H1 (cell line): Measurements from ENCODE around the gene PF4V1. TPM values are rescaled to one million over a fixed set of nuclear protein-coding genes. Genes with fewer than 3 reads are reported as not detected.

ENCODE experiments used
- CTCF ChIA-PET: fragments of 300-600 bp; sonication (Branson Sonifier 250); formaldehyde crosslinking; loops from one replicate; lab custom pipeline; 2021; ENCODE audit not compliant: partially characterized antibody; lab: Charles Lee
- POLR2A ChIA-PET: fragments of 300-600 bp; sonication (Branson Sonifier 250); formaldehyde crosslinking; loops from one replicate; lab custom pipeline; 2021; ENCODE audit warnings: inconsistent platforms; ENCODE audit not compliant: partially characterized antibody; lab: Charles Lee
- DNase-seq, 2 experiments: peaks; one replicate each; pipeline versions ENCODE4 v3.0.0 to v3.0.0-alpha.2; 2010 to 2022; ENCODE audit warnings: low spot score in 2 of 2, low read depth in 1 of 2, mixed read lengths in 1 of 2
- FAIRE-seq: peaks from 2 replicates; lab custom pipeline; 2011; peaks lifted over from hg19 to GRCh38; lab: Jason Lieb, UNC
- H2AFZ ChIP-seq: 2 replicates; pipeline ENCODE4 v1.8.1; 2012; ENCODE audit warnings: low read length, inconsistent platforms
- H2AK5ac ChIP-seq: 2 replicates; pipeline ENCODE4 v1.6.1; 2013; ENCODE audit warnings: low read depth, low read length
- H2BK120ac ChIP-seq: replicated peaks from 2 replicates; pipeline ENCODE3; 2013; ENCODE audit warnings: low read depth, low read length, inconsistent platforms
- H2BK12ac ChIP-seq: 2 replicates; pipeline ENCODE4 v1.6.1; 2013; ENCODE audit warnings: low read depth, low read length
- H2BK15ac ChIP-seq: 2 replicates; pipeline ENCODE4 v1.6.1; 2013; ENCODE audit warnings: low read length
- H2BK20ac ChIP-seq: 2 replicates; pipeline ENCODE4 v1.6.1; 2013; ENCODE audit warnings: low read length
- H2BK5ac ChIP-seq: 2 replicates; pipeline ENCODE4 v1.6.1; 2013; ENCODE audit warnings: low read depth, low read length
- H3K14ac ChIP-seq: 2 replicates; pipeline ENCODE4 v1.6.1; 2013; ENCODE audit warnings: inconsistent platforms; ENCODE audit not compliant: insufficient read length
- H3K18ac ChIP-seq: 2 replicates; pipeline ENCODE4 v1.6.1; 2013; ENCODE audit warnings: low read length; ENCODE audit errors: extremely low read depth
- H3K23ac ChIP-seq: 2 replicates; pipeline ENCODE4 v1.6.1; 2013; ENCODE audit warnings: inconsistent platforms; ENCODE audit not compliant: insufficient read length
- H3K23me2 ChIP-seq: 2 replicates; pipeline ENCODE4 v1.6.1; 2013; ENCODE audit warnings: low read depth, low read length
- H3K27ac ChIP-seq: 2 replicates; pipeline ENCODE4 v1.6.1; 2011; ENCODE audit warnings: low read depth, low read length, inconsistent platforms
- H3K27me3 ChIP-seq, 4 experiments: replicated peaks in 1 of 4; 1 replicate in 1 of 4; 2 replicates in 3 of 4; pipeline versions ENCODE4 v1.6.1 to v1.8.1; 2011 to 2013; ENCODE audit warnings: low read length in 3 of 4, mild to moderate bottlenecking in 3 of 4, inconsistent platforms in 2 of 4, mixed read lengths in 2 of 4, moderate library complexity in 1 of 4; ENCODE audit not compliant: control insufficient read depth in 3 of 4, insufficient read depth in 3 of 4; ENCODE audit errors: extremely low read depth in 1 of 4
- H3K36me3 ChIP-seq, 4 experiments: 2 replicates each; pipeline versions ENCODE4 v1.6.1 to v1.8.1; 2011 to 2013; ENCODE audit warnings: mild to moderate bottlenecking in 4 of 4, low read length in 3 of 4, moderate library complexity in 2 of 4, control low read depth in 1 of 4, inconsistent platforms in 1 of 4; ENCODE audit not compliant: insufficient read depth in 4 of 4, control insufficient read depth in 2 of 4
- H3K4ac ChIP-seq: replicated peaks from 2 replicates; pipeline ENCODE3; 2013; ENCODE audit warnings: low read length, low read depth, mixed read lengths, inconsistent platforms; ENCODE audit not compliant: insufficient read length
- H3K4me1 ChIP-seq, 4 experiments: replicated peaks in 1 of 4; 1 replicate in 1 of 4; 2 replicates in 3 of 4; pipeline versions ENCODE4 v1.6.1 to v1.8.1; 2011 to 2013; ENCODE audit warnings: low read length in 3 of 4, inconsistent platforms in 2 of 4, mixed read lengths in 1 of 4; ENCODE audit not compliant: insufficient read depth in 4 of 4, control insufficient read depth in 3 of 4
- H3K4me2 ChIP-seq, 2 experiments: 2 replicates each; pipeline versions ENCODE4 v1.6.1 to v1.8.1; 2011 to 2013; ENCODE audit warnings: low read depth in 2 of 2, low read length in 2 of 2, control low read depth in 1 of 2, inconsistent platforms in 1 of 2, mild to moderate bottlenecking in 1 of 2; ENCODE audit not compliant: insufficient read depth in 1 of 2
- H3K4me3 ChIP-seq, 4 experiments: fragments of 200-600, 300-600 bp in 1 of 4; sonication (generic), shearing (Covaris generic), sonication (Bioruptor Twin) in 1 of 4; 2 replicates each; pipeline versions ENCODE4 v1.5.1 to v1.8.1; 2011 to 2016; ENCODE audit warnings: low read length in 4 of 4, low read depth in 3 of 4, control low read depth in 2 of 4, inconsistent platforms in 2 of 4, mild to moderate bottlenecking in 2 of 4, mixed read lengths in 1 of 4, moderate library complexity in 1 of 4; ENCODE audit not compliant: insufficient read depth in 2 of 4; ENCODE audit errors: extremely low read depth in 1 of 4
- H3K56ac ChIP-seq: replicated peaks from 2 replicates; pipeline ENCODE3; 2013; ENCODE audit warnings: low read depth, mild to moderate bottlenecking, mixed read lengths, low read length, inconsistent platforms; ENCODE audit not compliant: insufficient read length
- H3K79me1 ChIP-seq: 2 replicates; pipeline ENCODE4 v1.6.1; 2013; ENCODE audit warnings: low read depth, low read length, control low read depth
- H3K79me2 ChIP-seq, 2 experiments: 2 replicates each; pipeline versions ENCODE4 v1.6.1 to v1.8.1; 2012 to 2013; ENCODE audit warnings: low read length in 2 of 2, mild to moderate bottlenecking in 2 of 2, inconsistent platforms in 1 of 2; ENCODE audit not compliant: insufficient read depth in 2 of 2, control insufficient read depth in 1 of 2
- H3K9ac ChIP-seq, 4 experiments: replicated peaks in 1 of 4; 1 replicate in 1 of 4; 2 replicates in 3 of 4; pipeline versions ENCODE4 v1.6.1 to v1.8.1; 2011 to 2013; ENCODE audit warnings: low read depth in 3 of 4, low read length in 3 of 4, control low read depth in 2 of 4, mild to moderate bottlenecking in 2 of 4, moderate library complexity in 2 of 4, inconsistent platforms in 1 of 4; ENCODE audit errors: extremely low read depth in 1 of 4
- H3K9me3 ChIP-seq, 2 experiments: 2 replicates each; pipeline versions ENCODE4 v1.6.1 to v1.8.1; 2012 to 2013; ENCODE audit warnings: mild to moderate bottlenecking in 2 of 2, moderate library complexity in 2 of 2, control low read depth in 1 of 2, inconsistent platforms in 1 of 2, low read depth in 1 of 2, low read length in 1 of 2, mixed read lengths in 1 of 2; ENCODE audit not compliant: insufficient read depth in 2 of 2
- H4K20me1 ChIP-seq, 2 experiments: replicated peaks in 1 of 2; 2 replicates each; pipeline versions ENCODE3 to v1.8.1; 2011 to 2013; ENCODE audit warnings: inconsistent platforms in 2 of 2, low read length in 2 of 2, mild to moderate bottlenecking in 1 of 2; ENCODE audit not compliant: insufficient read depth in 2 of 2, control insufficient read depth in 1 of 2
- H4K5ac ChIP-seq: 2 replicates; pipeline ENCODE4 v1.6.1; 2013; ENCODE audit warnings: low read length, low read depth, mixed read lengths, inconsistent platforms; ENCODE audit not compliant: insufficient read length
- H4K8ac ChIP-seq: 2 replicates; pipeline ENCODE4 v1.8.0; 2013; ENCODE audit warnings: mild to moderate bottlenecking, moderate library complexity, low read length, inconsistent platforms; ENCODE audit not compliant: insufficient read depth; ENCODE audit errors: extremely low read depth
- H4K91ac ChIP-seq: replicated peaks from 2 replicates; pipeline ENCODE3; 2013; ENCODE audit warnings: low read length, mixed read lengths, inconsistent platforms; ENCODE audit not compliant: insufficient read length
- ASH2L ChIP-seq: fragments of 200-600, 300-600 bp; sonication (generic); IDR thresholded peaks from one replicate; pipeline ENCODE4 v1.7.1; 2017; ENCODE audit warnings: low read length
- ATF2 ChIP-seq: IDR thresholded peaks from 2 replicates; pipeline ENCODE4 v1.6.1; 2012; ENCODE audit warnings: low read length, inconsistent platforms
- CBX8 ChIP-seq: fragments of 300-800, 300-1000 bp; sonication (generic); IDR thresholded peaks from 2 replicates; pipeline ENCODE4 v1.7.1; 2016; ENCODE audit warnings: low read depth, low read length, borderline replicate concordance
- EP300 ChIP-seq, 2 experiments: IDR thresholded peaks; 1 replicate in 1 of 2; 2 replicates in 1 of 2; pipeline ENCODE4 v1.6.1; 2011 to 2012; ENCODE audit warnings: low read depth in 2 of 2, low read length in 2 of 2, mild to moderate bottlenecking in 2 of 2, borderline replicate concordance in 1 of 2, inconsistent platforms in 1 of 2, moderate library complexity in 1 of 2
- FOSL1 ChIP-seq: IDR thresholded peaks from 2 replicates; pipeline ENCODE4 v1.6.1; 2011; ENCODE audit warnings: mild to moderate bottlenecking, low read depth, low read length, moderate library complexity; ENCODE audit not compliant: insufficient read depth
- JUN ChIP-seq: IDR thresholded peaks from 2 replicates; pipeline ENCODE4 v1.6.1; 2011; ENCODE audit warnings: low read depth, mild to moderate bottlenecking, improper control_type of control experiment, low read length
- SIRT6 ChIP-seq: IDR thresholded peaks from one replicate; pipeline ENCODE4 v1.7.1; 2012; ENCODE audit warnings: low read length, inconsistent platforms
- TCF12 ChIP-seq: IDR thresholded peaks from 2 replicates; pipeline ENCODE4 v1.6.1; 2011; ENCODE audit warnings: low read depth, mild to moderate bottlenecking, low read length
- USF2 ChIP-seq: IDR thresholded peaks from 2 replicates; pipeline ENCODE4 v1.6.1; 2011; ENCODE audit warnings: low read length, improper control_type of control experiment
- WGBS, 2 experiments: shearing (Covaris generic) in 1 of 2; methylation state at CpG; one replicate each; pipeline versions ENCODE4 v1.1.6 to v1.1.7; 2013 to 2015; ENCODE audit warnings: low lambda C conversion rate in 2 of 2, mixed read lengths in 2 of 2, inconsistent platforms in 1 of 2, low coverage in 1 of 2, missing lambda C conversion rate in 1 of 2; ENCODE audit not compliant: insufficient replicate concordance in 2 of 2, insufficient coverage in 1 of 2, insufficient read length in 1 of 2; ENCODE audit errors: extremely low coverage in 1 of 2, missing lambda C conversion rate in 1 of 2; 5-methylcytosine and 5-hydroxymethylcytosine counted together
- polyA plus RNA-seq, 7 experiments: library from polyadenylated mRNA; depleted of rRNA in 3 of 7; stranded (reverse) in 5 of 7; unstranded in 2 of 7; fragments of >200 nt in 5 of 7; fragments of 200-250 nt in 2 of 7; gene quantifications; 1 replicate in 5 of 7; 2 replicates in 1 of 7; 4 replicates in 1 of 7; pipeline versions ENCODE4 v1.2.1 to v1.2.3, GENCODE V29; 2011 to 2013; ENCODE audit warnings: missing spikeins in 2 of 7, mixed read lengths in 2 of 7
- total RNA-seq: library from RNA; stranded (reverse); fragmentation: NEBNext Ultra II Directional; extraction: Animal tissue kit (Norgen Biotek cat#: 25700); gene quantifications from 2 replicates; pipeline ENCODE4 v1.2.1, GENCODE V29; 2021

The PF4V1 gene
- total and polyA plus RNA-seq, 2 of the 8 experiments (the other 6 are each of a cell fraction or from before 2014, with no cell fraction given) = not detected

GRCh38 chr4:73871511-73872310 lies 18.6 kb downstream of the PF4V1 start:
- FAIRE-seq = no peak
- POLR2A ChIA-PET = no interaction called here
- TF ChIP-seq FOSL1 = no peak
- TF ChIP-seq ATF2 = no peak
- no peak for TF ChIP-seq CBX8
- no peak for TF ChIP-seq JUN
- TF ChIP-seq SIRT6 = no peak
- no peak for TF ChIP-seq TCF12
- TF ChIP-seq USF2 = no peak
- no peak for TF ChIP-seq EP300 (IDR thresholded peaks at IDR 0.05; ENCODE audit: borderline replicate concordance in 1 of 2, low read depth in 2 of 2, low read length in 2 of 2)
- TF ChIP-seq ASH2L = no peak

More at GRCh38 chr4:73871511-73872310, 18.6 kb downstream of the PF4V1 start:
- no peak overlapping the region for H3K4me3 ChIP-seq
- no peak overlapping the region for H3K18ac ChIP-seq
- H4K91ac ChIP-seq = no peak overlapping the region
- H2BK12ac ChIP-seq = no peak overlapping the region
- no peak overlapping the region for H2AK5ac ChIP-seq
- H3K79me1 ChIP-seq = no peaks in the 10 kb centered on the region
- peaks cover 0 to 4% (median 2%) of the 10 kb centered on the region in 4 experiments; a peak in 3 of 7 replicates for H3K4me1 ChIP-seq
- H3K14ac ChIP-seq = no peak overlapping the region
- CTCF ChIA-PET = interaction anchor here (1.6 kb wide), 1 partner anchor 9 kb away, joined by 3 read pairs; no protein-coding TSS in a partner anchor
- no peak overlapping the region for H2BK120ac ChIP-seq
- H3K56ac ChIP-seq = no peak overlapping the region
- H2BK5ac ChIP-seq = no peak overlapping the region
- H3K36me3 ChIP-seq = no peaks in the 10 kb centered on the region
- H4K8ac ChIP-seq = no peak overlapping the region
- DNase-seq = no peak
- WGBS, 2 experiments = 92% methylated on average over 6 of the region's 6 CpGs; no CpG with 5 or more reads in 1 of the 2 experiments
- no peak overlapping the region for H3K27ac ChIP-seq
- peaks cover 0 to 22% (median 11%) of the 10 kb centered on the region in 4 experiments; a peak in 6 of 7 replicates for H3K27me3 ChIP-seq
- H3K9me3 ChIP-seq = no peaks in the 10 kb centered on the region
- H3K23me2 ChIP-seq = peaks cover 5% of the 10 kb centered on the region; the same call in 1 of the 2 replicates
- H4K20me1 ChIP-seq = no peaks in the 10 kb centered on the region
- no peak overlapping the region for H3K4ac ChIP-seq
- no peaks in the 10 kb centered on the region for H3K79me2 ChIP-seq
- no peak overlapping the region for H2BK20ac ChIP-seq
- H2BK15ac ChIP-seq = no peak overlapping the region
- H4K5ac ChIP-seq = no peak overlapping the region
- H2AFZ ChIP-seq = no peak overlapping the region
- H3K9ac ChIP-seq = no peak overlapping the region
- H3K4me2 ChIP-seq = no peak overlapping the region
- no peak overlapping the region for H3K23ac ChIP-seq
